Hepatocyte (in vitro differentiated cells): Measurements from ENCODE around the gene HOXD10. TPM values are rescaled to one million over a fixed set of nuclear protein-coding genes. Genes with fewer than 3 reads are reported as not detected.
A peak's percentile ranks its signal among the peaks of the same experiment; 100 is the strongest.

Source experiments
- DNase-seq: peaks from one replicate; pipeline ENCODE4 v3.0.0-alpha.2; 2016; ENCODE audit warnings: low spot score
- H2AFZ ChIP-seq: fragments of 200-600 bp; sonication (generic); 2 replicates; pipeline ENCODE4 v1.6.0; 2016; ENCODE audit warnings: antibody characterized with exemption, mild to moderate bottlenecking
- H3K27ac ChIP-seq: fragments of 200-600 bp; sonication (generic); 2 replicates; pipeline ENCODE4 v1.5.1; 2016; ENCODE audit warnings: mild to moderate bottlenecking
- H3K27me3 ChIP-seq: fragments of 200-600 bp; sonication (generic); 2 replicates; pipeline ENCODE4 v1.6.1; 2016
- H3K36me3 ChIP-seq: fragments of 200-600 bp; sonication (generic); replicated peaks from 2 replicates; pipeline ENCODE4 v1.5.1; 2016; ENCODE audit warnings: low read depth; ENCODE audit not compliant: insufficient read depth
- H3K4me1 ChIP-seq: fragments of 200-600 bp; sonication (generic); 2 replicates; pipeline ENCODE4 v1.5.1; 2016; ENCODE audit warnings: mild to moderate bottlenecking, moderate library complexity; ENCODE audit not compliant: insufficient read depth
- H3K4me2 ChIP-seq: fragments of 200-600 bp; sonication (generic); 2 replicates; pipeline ENCODE4 v1.6.0; 2016
- H3K4me3 ChIP-seq: fragments of 200-600 bp; sonication (generic); 2 replicates; pipeline ENCODE4 v1.5.1; 2016; ENCODE audit warnings: mild to moderate bottlenecking
- H3K79me2 ChIP-seq: fragments of 200-600 bp; sonication (generic); 2 replicates; pipeline ENCODE4 v1.6.0; 2017; ENCODE audit warnings: mild to moderate bottlenecking
- H3K9me2 ChIP-seq: fragments of 200-600 bp; sonication (generic); replicated peaks from 2 replicates; pipeline ENCODE4 v1.6.0; 2017; ENCODE audit warnings: mild to moderate bottlenecking; ENCODE audit not compliant: insufficient read depth
- H3K9me3 ChIP-seq: fragments of 200-600 bp; sonication (generic); 2 replicates; pipeline ENCODE4 v1.5.1; 2016; ENCODE audit warnings: low read depth, mild to moderate bottlenecking
- H4K20me1 ChIP-seq: fragments of 200-600 bp; sonication (generic); 2 replicates; pipeline ENCODE4 v1.6.0; 2016; ENCODE audit warnings: mild to moderate bottlenecking; ENCODE audit not compliant: insufficient read depth, poor library complexity, severe bottlenecking
- CTCF ChIP-seq: fragments of 200-600 bp; sonication (generic); IDR thresholded peaks from 2 replicates; pipeline ENCODE4 v1.5.1; 2016; ENCODE audit warnings: antibody characterized with exemption, mild to moderate bottlenecking; ENCODE audit not compliant: poor library complexity
- EZH2 ChIP-seq: fragments of 200-600 bp; sonication (generic); IDR thresholded peaks from 2 replicates; pipeline ENCODE4 v1.6.1; 2016; ENCODE audit warnings: antibody characterized with exemption, mild to moderate bottlenecking, borderline replicate concordance
- EZH2phosphoT487 ChIP-seq: fragments of 200-600 bp; sonication (generic); IDR thresholded peaks from one replicate; pipeline ENCODE4 v1.6.1; 2018; ENCODE audit warnings: antibody characterized with exemption, mild to moderate bottlenecking, low read depth, moderate library complexity; ENCODE audit not compliant: unreplicated experiment, severe bottlenecking
- WGBS: methylation state at CpG from one replicate; pipeline ENCODE4 v1.1.6; 2016; ENCODE audit warnings: low lambda C conversion rate; ENCODE audit errors: missing lambda C conversion rate; 5-methylcytosine and 5-hydroxymethylcytosine counted together
- polyA plus RNA-seq: library from polyadenylated mRNA; unstranded; fragments of >200 nt; fragmentation: Nextera tagmentation; extraction: Ambion mirVana; gene quantifications from 2 replicates; pipeline ENCODE4 v1.2.1, GENCODE V29; 2016
- total RNA-seq: library from RNA; depleted of rRNA; stranded (reverse); fragments of >200 nt; gene quantifications from 2 replicates; pipeline ENCODE4 v1.2.3, GENCODE V29; 2014

Gene HOXD10
- total and polyA plus RNA-seq, 2 experiments from 2014 or later, result 5.1 to 8.5 TPM

- 3% methylated on average over 45 of the region's 95 CpGs for WGBS
- Histone ChIP-seq H3K36me3 (no peaks in the 10 kb centered on the region), H2AFZ (peak within 1 kb of the TSS; percentile 17), H3K4me3 (peak within 1 kb of the TSS; percentile 57), H3K27me3 (peaks cover 95% of the 10 kb centered on the region), H4K20me1 (peaks cover 14% of the 10 kb centered on the region), H3K4me2 (peak within 1 kb of the TSS; percentile 91), H3K27ac (peak within 1 kb of the TSS; percentile 89), H3K79me2 (peaks cover 60% of the 10 kb centered on the region), H3K4me1 (peaks cover 7% of the 10 kb centered on the region), H3K9me2 (no peaks in the 10 kb centered on the region), H3K9me3 (no peaks in the 10 kb centered on the region)
- peak; percentile 87 for DNase-seq
- TF ChIP-seq CTCF, result no peak
- TF ChIP-seq EZH2, result no peak
- TF ChIP-seq EZH2phosphoT487, result no peak
Measured at GRCh38 chr2:176092270-176093144, 24.1 kb upstream of the HOXD10 start, which contains the start of gene HOXD13. Gene HOXD13, plus strand, starts transcription at chr2:176092721. Its CDS starts 170 bp downstream, at chr2:176092891.

DNA sequence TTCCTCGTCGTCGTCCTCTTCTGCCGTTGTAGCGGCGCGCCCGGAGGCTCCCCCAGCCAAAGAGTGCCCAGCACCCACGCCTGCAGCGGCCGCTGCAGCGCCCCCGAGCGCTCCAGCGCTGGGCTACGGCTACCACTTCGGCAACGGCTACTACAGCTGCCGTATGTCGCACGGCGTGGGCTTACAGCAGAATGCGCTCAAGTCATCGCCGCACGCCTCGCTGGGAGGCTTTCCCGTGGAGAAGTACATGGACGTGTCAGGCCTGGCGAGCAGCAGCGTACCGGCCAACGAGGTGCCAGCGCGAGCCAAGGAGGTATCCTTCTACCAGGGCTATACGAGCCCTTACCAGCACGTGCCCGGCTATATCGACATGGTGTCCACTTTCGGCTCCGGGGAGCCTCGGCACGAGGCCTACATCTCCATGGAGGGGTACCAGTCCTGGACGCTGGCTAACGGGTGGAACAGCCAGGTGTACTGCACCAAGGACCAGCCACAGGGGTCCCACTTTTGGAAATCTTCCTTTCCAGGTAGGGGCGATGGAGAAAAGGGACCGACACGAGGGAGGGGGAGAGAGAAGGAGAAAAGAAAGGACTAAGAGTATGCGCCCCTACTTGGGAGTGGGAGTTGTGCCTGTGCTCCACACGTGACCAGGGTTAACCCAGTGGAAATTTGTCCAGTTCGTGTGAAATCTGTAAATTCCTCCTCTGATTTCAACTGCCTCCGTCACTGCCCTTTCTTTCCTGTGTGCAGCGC lies 23.3 kb upstream of the HOXD10 start:
- H3K4me1 ChIP-seq, result no peaks in the 10 kb centered on the region
- H2AFZ ChIP-seq, result peak overlapping the region; percentile 17

GRCh38 chr2:176093898-176094249 lies 22.7 kb upstream of the HOXD10 start:
- 10% methylated on average over 8 of the region's 8 CpGs for WGBS
- H3K9me2 ChIP-seq, result no peaks in the 10 kb centered on the region
- H3K4me1 ChIP-seq, result no peaks in the 10 kb centered on the region
- H2AFZ ChIP-seq, result no peak overlapping the region
- H3K27ac ChIP-seq, result peak overlapping the region; percentile 89
- H3K9me3 ChIP-seq, result no peaks in the 10 kb centered on the region
- H3K4me2 ChIP-seq, result peak overlapping the region; percentile 91
- H3K4me3 ChIP-seq, result peak overlapping the region; percentile 57
- peaks cover 58% of the 10 kb centered on the region for H3K79me2 ChIP-seq
- DNase-seq, result no peak
- peaks cover 14% of the 10 kb centered on the region for H4K20me1 ChIP-seq
- peaks cover 94% of the 10 kb centered on the region for H3K27me3 ChIP-seq
- no peaks in the 10 kb centered on the region for H3K36me3 ChIP-seq
- no peak for TF ChIP-seq CTCF
- TF ChIP-seq EZH2phosphoT487, result no peak
- TF ChIP-seq EZH2, result peak; percentile 74

More for the DNA sequence above, 23.3 kb upstream of the HOXD10 start:
- DNase-seq, result peak; percentile 49
- peaks cover 94% of the 10 kb centered on the region for H3K27me3 ChIP-seq
- TF ChIP-seq EZH2phosphoT487, result peak; percentile 34
- no peak for TF ChIP-seq CTCF
- H4K20me1 ChIP-seq, result peaks cover 14% of the 10 kb centered on the region
- WGBS, result 3% methylated on average over 53 of the region's 53 CpGs
- peak overlapping the region; percentile 89 for H3K27ac ChIP-seq
- H3K36me3 ChIP-seq, result no peaks in the 10 kb centered on the region
- H3K4me2 ChIP-seq, result peak overlapping the region; percentile 91
- peaks cover 58% of the 10 kb centered on the region for H3K79me2 ChIP-seq
- H3K9me3 ChIP-seq, result no peaks in the 10 kb centered on the region
- H3K9me2 ChIP-seq, result no peaks in the 10 kb centered on the region
- H3K4me3 ChIP-seq, result peak overlapping the region; percentile 57
